HepG2 (cell line): ENCODE results near the gene LAMA5. TPM values are rescaled to one million over a fixed set of nuclear protein-coding genes. Genes with fewer than 3 reads are reported as not detected.

Source experiments
- ATAC-seq: fragments of 200-7000 bp; cut with Tn5 transposase; 3 replicates; pipeline ENCODE4 v1.9.1; 2020; ENCODE audit warnings: mild to moderate bottlenecking, moderate library complexity
- BruUV-seq: library from RNA; stranded (reverse); fragments of 400-500 nt; replicated peaks from 2 replicates; lab custom pipeline; 2021; lab: Mats Ljungman, UMichigan
- CTCF ChIA-PET: fragments of 300-600 bp; formaldehyde crosslinking; extraction: SDS; loops from one replicate; lab custom pipeline; 2021; ENCODE audit warnings: low total read pairs, inconsistent platforms, low intra/inter-chr PET ratio; lab: Yijun Ruan, JAX
- POLR2A ChIA-PET: fragments of 350-600 bp; sonication (Branson Sonifier 250); formaldehyde crosslinking; loops from one replicate; lab custom pipeline; 2020; ENCODE audit warnings: antibody characterized with exemption, inconsistent platforms; lab: Yijun Ruan, JAX
- DNase-seq: peaks from one replicate; pipeline ENCODE4 v3.0.0-alpha.2; 2015; ENCODE audit warnings: low spot score
- FAIRE-seq: peaks from 3 replicates; lab custom pipeline; 2011; peaks lifted over from hg19 to GRCh38; lab: Jason Lieb, UNC
- H2AFZ ChIP-seq: one replicate; pipeline ENCODE4 v1.6.1; 2011; ENCODE audit warnings: low read length, inconsistent platforms
- H3K27ac ChIP-seq: fragments of 300-600 bp; 3 replicates; pipeline ENCODE4 v1.8.0; 2011; ENCODE audit warnings: mixed run types, mild to moderate bottlenecking, mixed read lengths, low read length, inconsistent platforms; ENCODE audit not compliant: insufficient read depth; ENCODE audit errors: extremely low read length
- H3K27me3 ChIP-seq, 2 experiments: fragments of 200-600 bp in 1 of 2; 2 replicates in 1 of 2; 3 replicates in 1 of 2; pipeline versions ENCODE4 v1.6.0 to v1.8.0; 2011; ENCODE audit warnings: low read length in 2 of 2, mild to moderate bottlenecking in 2 of 2, moderate library complexity in 2 of 2, inconsistent platforms in 1 of 2; ENCODE audit not compliant: insufficient read depth in 2 of 2, control insufficient read depth in 1 of 2
- H3K36me3 ChIP-seq, 2 experiments: fragments of 200-600 bp in 1 of 2; replicated peaks in 1 of 2; 2 replicates in 1 of 2; 3 replicates in 1 of 2; pipeline versions ENCODE4 v1.5.1 to v1.8.0; 2011; ENCODE audit warnings: low read length in 2 of 2, inconsistent platforms in 1 of 2; ENCODE audit not compliant: insufficient read depth in 2 of 2, control insufficient read depth in 1 of 2
- H3K4me1 ChIP-seq: 2 replicates; pipeline ENCODE4 v1.5.1; 2012; ENCODE audit warnings: low read length, inconsistent platforms; ENCODE audit not compliant: insufficient read depth
- H3K4me2 ChIP-seq: 2 replicates; pipeline ENCODE4 v1.6.0; 2011; ENCODE audit warnings: low read depth, low read length, inconsistent platforms
- H3K4me3 ChIP-seq, 3 experiments: fragments of 200-600 bp in 1 of 3; sonication (generic), shearing (Covaris generic) in 1 of 3; replicated peaks in 1 of 3; 2 replicates each; pipeline ENCODE4 v1.5.1; 2011 to 2016; ENCODE audit warnings: low read length in 3 of 3, inconsistent platforms in 2 of 3, low read depth in 2 of 3, mild to moderate bottlenecking in 2 of 3, control low read depth in 1 of 3, mixed read lengths in 1 of 3; ENCODE audit not compliant: insufficient read depth in 1 of 3
- H3K79me2 ChIP-seq: one replicate; pipeline ENCODE4 v1.6.1; 2011; ENCODE audit warnings: low read length, inconsistent platforms; ENCODE audit not compliant: insufficient read depth
- H3K9ac ChIP-seq: 2 replicates; pipeline ENCODE4 v1.6.0; 2011; ENCODE audit warnings: mild to moderate bottlenecking, low read depth, low read length, inconsistent platforms; ENCODE audit not compliant: insufficient read depth
- H3K9me3 ChIP-seq: 2 replicates; pipeline ENCODE4 v1.5.1; 2012; ENCODE audit warnings: mild to moderate bottlenecking, low read length
- H4K20me1 ChIP-seq: 2 replicates; pipeline ENCODE4 v1.6.0; 2011; ENCODE audit warnings: inconsistent platforms, mild to moderate bottlenecking, low read length, moderate library complexity; ENCODE audit not compliant: insufficient read depth
- CENPX ChIP-seq: sonication (generic); formaldehyde crosslinking; IDR thresholded peaks from 2 replicates; pipeline ENCODE4 v1.9.0; 2021; ENCODE audit warnings: mild to moderate bottlenecking, missing genetic modification reagents, moderate library complexity
- ETS1 ChIP-seq: sonication (generic); formaldehyde crosslinking; IDR thresholded peaks from 2 replicates; pipeline ENCODE4 v1.4.0; 2020; ENCODE audit warnings: missing genetic modification reagents
- FOXM1 ChIP-seq: sonication (generic); formaldehyde crosslinking; IDR thresholded peaks from 2 replicates; pipeline ENCODE4 v1.5.0; 2020; ENCODE audit warnings: missing genetic modification reagents
- HNRNPH1 ChIP-seq: fragments of 200-400 bp; formaldehyde crosslinking; optimal IDR thresholded peaks from 2 replicates; pipeline ENCODE3; 2017; ENCODE audit warnings: mild to moderate bottlenecking, low read depth, low read length
- RFXANK ChIP-seq: IDR thresholded peaks from 2 replicates; pipeline ENCODE4 v1.6.1; 2016
- SIN3B ChIP-seq: fragments of 150-350 bp; IDR thresholded peaks from 2 replicates; pipeline ENCODE4 v1.6.1; 2014; ENCODE audit warnings: low read length
- SIX1 ChIP-seq: sonication (generic); formaldehyde crosslinking; IDR thresholded peaks from 2 replicates; pipeline ENCODE4 v1.4.0; 2020; ENCODE audit warnings: missing genetic modification reagents, borderline replicate concordance
- SIX4 ChIP-seq: sonication (generic); formaldehyde crosslinking; IDR thresholded peaks from 2 replicates; pipeline ENCODE4 v1.4.0; 2020; ENCODE audit warnings: missing genetic modification reagents
- SMAD3 ChIP-seq: sonication (generic); formaldehyde crosslinking; IDR thresholded peaks from 2 replicates; pipeline ENCODE4 v1.4.0; 2020; ENCODE audit warnings: missing genetic modification reagents
- THRA ChIP-seq: sonication (generic); formaldehyde crosslinking; IDR thresholded peaks from 2 replicates; pipeline ENCODE4 v1.4.0; 2020; ENCODE audit warnings: missing genetic modification reagents, borderline replicate concordance
- ZFYVE20 ChIP-seq: sonication (generic); formaldehyde crosslinking; IDR thresholded peaks from 2 replicates; pipeline ENCODE4 v1.8.0; 2023; ENCODE audit warnings: low read depth, mild to moderate bottlenecking, moderate library complexity, missing genetic modification reagents, borderline replicate concordance
- ZNF121 ChIP-seq: sonication (generic); formaldehyde crosslinking; IDR thresholded peaks from 2 replicates; pipeline ENCODE4 v1.5.0; 2020; ENCODE audit warnings: mild to moderate bottlenecking, missing genetic modification reagents
- ZNF17 ChIP-seq: sonication (generic); formaldehyde crosslinking; IDR thresholded peaks from 2 replicates; pipeline ENCODE4 v1.5.0; 2020; ENCODE audit warnings: mild to moderate bottlenecking, missing genetic modification reagents
- ZNF484 ChIP-seq: sonication (generic); formaldehyde crosslinking; IDR thresholded peaks from 2 replicates; pipeline ENCODE4 v1.5.1; 2020; ENCODE audit warnings: mild to moderate bottlenecking, low read depth, missing genetic modification reagents, borderline replicate concordance
- ZNF704 ChIP-seq: sonication (generic); formaldehyde crosslinking; IDR thresholded peaks from 2 replicates; pipeline ENCODE4 v1.8.1; 2023; ENCODE audit warnings: mild to moderate bottlenecking, inconsistent platforms, moderate library complexity, missing genetic modification reagents, borderline replicate concordance
- ZNF83 ChIP-seq: sonication (generic); formaldehyde crosslinking; IDR thresholded peaks from 2 replicates; pipeline ENCODE4 v1.4.0; 2020; ENCODE audit warnings: missing genetic modification reagents, mild to moderate bottlenecking, borderline replicate concordance
- ZNF879 ChIP-seq: sonication (generic); formaldehyde crosslinking; IDR thresholded peaks from 2 replicates; pipeline ENCODE4 v1.8.1; 2023; ENCODE audit warnings: missing genetic modification reagents
- ZSCAN31 ChIP-seq: sonication (generic); formaldehyde crosslinking; IDR thresholded peaks from 2 replicates; pipeline ENCODE4 v1.5.0; 2020; ENCODE audit warnings: low read depth, mild to moderate bottlenecking, missing genetic modification reagents
- WGBS: methylation state at CpG from one replicate; pipeline ENCODE4 v1.1.6; 2017; ENCODE audit warnings: low lambda C conversion rate; 5-methylcytosine and 5-hydroxymethylcytosine counted together
- in situ Hi-C: cut with HindIII; loops from 2 replicates; pipeline ENCODE4 v1.10.0; 2017; ENCODE audit warnings: low pct_unique_long_range_greater_than_20kb; ENCODE audit not compliant: extremely low pct_ligation_motif_present
- intact Hi-C: fragments of 100-400 bp; cut with micrococcal nuclease; formaldehyde crosslinking; loops from one replicate; pipeline ENCODE4 v1.10.0; 2022; ENCODE audit not compliant: unreplicated experiment
- polyA plus RNA-seq, 8 experiments: library from polyadenylated mRNA; depleted of rRNA in 3 of 8; stranded (reverse) in 7 of 8; unstranded in 1 of 8; fragments of >200 nt; fragmentation: Illumina TruSeq in 4 of 8; extraction: Trizol in 4 of 8; gene quantifications; 2 replicates each; pipeline versions ENCODE4 v1.2.1 to v1.2.3, GENCODE V29; 2011 to 2016; ENCODE audit warnings: low read depth in 4 of 8, missing spikeins in 1 of 8, mixed read lengths in 1 of 8; ENCODE audit not compliant: insufficient read depth in 1 of 8
- total RNA-seq, 5 experiments: library from RNA; depleted of rRNA; stranded (reverse); fragments of >200 nt; fragmentation: Illumina TruSeq; extraction: Trizol; gene quantifications; 2 replicates each; pipeline ENCODE4 v1.2.3, GENCODE V29; 2016; ENCODE audit warnings: low read depth in 1 of 5

LAMA5 gene
- total and polyA plus RNA-seq, 2 of the 13 experiments (the other 11 are each of a cell fraction or from before 2014, with no cell fraction given): 21.0 to 44.7 TPM

- TF ChIP-seq HNRNPH1 (no peak), RFXANK (no peak), CENPX (CRISPR knock-in tag) (no peak)
Observed at GRCh38 chr20:62365814-62366369, 1.2 kb downstream of the LAMA5 start (continued).

GRCh38 chr20:62364911-62365736 lies 2.0 kb downstream of the LAMA5 start:
- DNase-seq (no peak), ATAC-seq (no peak), FAIRE-seq (no peak)
- Histone ChIP-seq H4K20me1 (peaks cover 30% of the 10 kb centered on the region), H3K27ac (peak overlapping the region; percentile 79), H3K4me3 (peak overlapping the region; percentile 76 to 95 (median 91); a peak in 5 of 6 replicates), H2AFZ (no peak overlapping the region), H3K27me3 (no peaks in the 10 kb centered on the region), H3K9ac (peak overlapping the region; percentile 90; the same call in 1 of the 2 replicates), H3K79me2 (peaks cover 37% of the 10 kb centered on the region), H3K9me3 (no peaks in the 10 kb centered on the region), H3K4me2 (peak overlapping the region; percentile 99), H3K4me1 (peaks cover 74% of the 10 kb centered on the region), H3K36me3 (peaks cover 10 to 16% of the 10 kb centered on the region in 2 experiments; a peak in 4 of 5 replicates)
- no TSS peak for BruUV-seq
- ChIA-PET CTCF (no interaction called here), POLR2A (interaction anchor here (1.4 to 10.1 kb wide), 8 partner anchors 8 to 59 kb away, joined by 4 to 187 read pairs (median 62); partner anchors contain the start of genes ADRM1 and RPS21)
- 88% methylated on average over 27 of the region's 27 CpGs for WGBS
- in situ Hi-C loops: loop anchor here (5.0 kb wide), 1 partner anchor 63 kb away; the partner anchor contains the start of gene ADRM1
- intact Hi-C loops: loop anchor here (10.0 kb wide), 1 partner anchor 1600 kb away; the partner anchor contains the start of gene ZNF512B
- TF ChIP-seq RFXANK (no peak), SIX1 (no peak), ZNF879 (CRISPR knock-in tag) (no peak), CENPX (CRISPR knock-in tag) (no peak), ZSCAN31 (no peak), ZFYVE20 (CRISPR knock-in tag) (no peak), ZNF121 (CRISPR knock-in tag) (no peak), ETS1 (CRISPR knock-in tag) (no peak), ZNF83 (no peak), SIN3B (no peak), THRA (CRISPR knock-in tag) (no peak), ZNF704 (no peak), SIX4 (no peak), ZNF484 (no peak), ZNF17 (CRISPR knock-in tag) (no peak), SMAD3 (CRISPR knock-in tag) (no peak), FOXM1 (CRISPR knock-in tag) (no peak)
